ENCODE results near the gene NCOA1.
"Not testable (repeated sequence)": the region's sequence is repeated elsewhere in the genome, so short reads cannot be mapped to it uniquely, and the experiment has no call there.

The NCOA1 gene

GRCh38 chr2:24474053-24474452 lies 17.0 kb upstream of the NCOA1 start:
- no peak for DNase-seq (ENCODE audit: low read depth in 1 of 2, low spot score in 1 of 2)

DNA sequence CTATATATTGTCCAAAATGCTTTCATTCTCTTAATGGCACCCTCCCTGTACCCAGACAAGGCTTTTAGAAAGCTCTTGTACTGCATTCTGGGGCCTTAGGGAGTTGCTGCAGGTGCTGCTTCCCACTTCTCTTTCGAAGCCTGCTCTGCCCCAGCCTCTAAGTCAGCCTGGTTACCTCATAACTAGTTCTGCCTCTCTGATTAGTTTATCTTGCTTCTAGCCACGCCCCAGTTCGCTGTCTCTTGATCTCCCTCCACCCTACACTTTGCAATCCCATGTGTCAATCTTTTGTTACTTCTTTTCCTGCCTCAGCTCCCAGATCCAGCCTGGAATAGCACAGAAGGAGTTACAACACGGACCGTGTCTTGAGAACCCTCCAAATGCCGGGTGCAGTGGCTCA lies 13.8 kb upstream of the NCOA1 start:
- DNase-seq (ENCODE audit: low read depth in 1 of 2, low spot score in 1 of 2): no peak

DNA sequence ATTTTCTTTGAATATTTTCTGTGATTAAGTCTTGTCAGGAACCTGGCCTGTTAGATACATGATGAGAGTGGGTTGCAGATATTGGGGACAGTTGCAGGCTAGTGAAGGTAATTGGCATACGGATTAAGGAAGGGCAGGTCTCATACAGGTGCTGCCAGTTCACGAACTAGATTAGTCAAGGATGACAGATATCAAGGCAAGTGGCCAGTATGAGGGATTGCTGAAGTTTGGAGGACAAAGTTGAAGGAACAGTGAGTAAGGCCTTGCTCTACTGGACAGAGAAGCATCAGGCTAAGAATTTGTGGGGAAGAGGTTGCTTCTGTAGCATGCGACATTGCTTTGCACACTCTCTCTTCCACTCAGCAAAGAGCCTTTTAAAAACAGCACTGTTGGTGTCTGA lies 12.8 kb upstream of the NCOA1 start:
- DNase-seq (ENCODE audit: low read depth in 1 of 2, low spot score in 1 of 2): no peak

GRCh38 chr2:24480245-24480644 lies 10.8 kb upstream of the NCOA1 start:
- DNase-seq (ENCODE audit: low read depth in 1 of 2, low spot score in 1 of 2): no peak

- DNase-seq (ENCODE audit: low read depth in 1 of 2, low spot score in 1 of 2): no peak
Measured at GRCh38 chr2:24482251-24482971, 8.6 kb upstream of the NCOA1 start.

DNA sequence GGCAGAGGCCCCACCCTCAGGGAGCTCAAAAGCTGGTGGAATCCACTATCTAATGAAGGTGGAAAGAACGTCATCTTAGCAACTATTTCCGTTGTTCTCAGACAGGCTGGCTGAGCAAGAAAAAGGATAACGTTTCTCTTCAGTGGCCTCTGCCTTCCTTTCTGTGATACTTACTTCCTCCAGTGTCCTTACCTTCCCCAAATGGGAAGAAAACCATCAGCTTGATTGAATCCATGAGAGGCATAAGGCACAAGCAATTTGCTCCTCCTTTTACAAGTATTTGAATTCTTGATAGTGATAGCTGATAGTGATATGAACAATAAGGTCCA lies 8.1 kb upstream of the NCOA1 start:
- DNase-seq (ENCODE audit: low read depth in 1 of 2, low spot score in 1 of 2): no peak

GRCh38 chr2:24484677-24485076 lies 6.4 kb upstream of the NCOA1 start:
- DNase-seq (ENCODE audit: low read depth in 1 of 2, low spot score in 1 of 2): not testable (repeated sequence)

DNA sequence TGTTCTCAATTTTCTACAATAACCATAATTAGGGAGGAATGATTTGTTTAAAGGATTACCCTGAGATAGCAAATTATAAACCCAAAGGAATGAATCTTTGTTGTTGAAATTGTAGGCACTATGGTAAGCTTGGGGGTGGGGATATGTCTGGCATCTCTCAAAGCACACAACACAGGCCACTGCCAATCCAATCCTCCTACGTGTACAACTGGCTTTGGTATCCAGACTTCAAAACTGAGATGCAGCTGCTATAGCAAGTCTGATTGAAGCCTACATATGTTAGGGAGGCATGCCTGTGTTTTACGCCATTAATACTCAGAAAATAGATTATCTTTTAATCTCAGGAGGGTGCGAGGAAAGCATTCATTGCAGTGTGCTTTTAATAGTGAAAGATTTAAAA lies 5.9 kb upstream of the NCOA1 start:
- no peak for DNase-seq (ENCODE audit: low read depth in 1 of 2, low spot score in 1 of 2)

GRCh38 chr2:24486636-24487205 lies 4.3 kb upstream of the NCOA1 start:
- DNase-seq (ENCODE audit: low read depth in 1 of 2, low spot score in 1 of 2): no peak

DNA sequence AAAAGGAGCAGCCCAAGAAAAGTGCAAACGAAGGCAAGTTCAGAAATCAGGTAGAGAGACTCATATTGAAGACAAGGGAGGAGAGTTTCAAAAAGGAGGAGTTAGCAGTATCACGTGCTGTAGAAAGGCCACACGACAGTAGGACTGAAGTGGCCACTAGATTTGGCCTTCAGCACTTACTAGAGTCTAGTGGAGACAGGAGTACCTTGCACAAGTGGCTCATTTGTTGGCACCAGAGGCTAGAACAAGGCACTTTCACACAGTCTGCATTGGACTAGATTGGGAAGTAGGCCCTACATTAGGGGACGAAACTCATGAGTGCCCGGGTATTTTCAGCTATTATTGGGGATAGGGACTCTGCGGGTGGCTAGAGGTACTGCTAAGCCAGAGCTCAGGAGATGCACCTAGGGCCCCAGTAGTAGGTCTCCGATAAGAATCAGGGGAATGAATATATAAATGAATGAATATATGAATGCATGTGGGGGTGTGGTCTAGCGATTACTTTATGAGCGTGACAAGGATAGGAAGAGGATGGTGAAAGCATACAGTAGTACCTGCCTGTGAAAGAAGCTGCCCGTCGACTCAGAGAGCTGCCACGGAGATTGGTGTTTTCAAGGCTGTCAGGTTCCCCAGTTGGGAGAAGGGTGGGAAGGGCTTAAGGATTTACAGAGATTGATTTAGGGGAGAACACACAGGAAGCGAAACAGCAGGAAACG lies 1.4 kb upstream of the NCOA1 start:
- no peak for DNase-seq (ENCODE audit: low read depth in 1 of 2, low spot score in 1 of 2)

DNA sequence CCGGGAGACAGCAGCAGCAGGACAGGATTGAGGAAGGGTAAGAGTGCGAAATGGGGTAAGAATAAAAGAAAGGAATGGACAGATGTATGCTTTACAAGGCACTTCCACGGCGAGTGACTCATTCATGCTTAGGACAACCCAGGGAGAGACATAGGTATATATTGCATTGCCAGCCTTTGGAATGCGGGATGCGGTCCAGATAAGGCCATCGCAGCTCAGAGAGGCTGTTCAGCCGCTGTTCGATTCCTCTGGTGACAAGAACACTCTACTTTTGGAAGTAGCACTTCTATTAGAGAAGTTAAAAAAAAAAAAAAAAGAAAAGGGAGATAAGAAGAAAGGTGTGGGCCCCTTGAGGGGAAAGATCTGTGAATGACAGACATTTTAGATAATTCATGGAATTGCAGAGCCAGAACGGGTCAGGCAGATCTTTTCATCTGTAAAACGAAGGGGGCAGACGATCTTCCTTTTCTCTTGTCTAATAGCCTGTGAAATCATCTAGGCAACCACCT lies 819 bp upstream of the NCOA1 start:
- DNase-seq (ENCODE audit: low read depth in 1 of 2, low spot score in 1 of 2): no peak

DNA sequence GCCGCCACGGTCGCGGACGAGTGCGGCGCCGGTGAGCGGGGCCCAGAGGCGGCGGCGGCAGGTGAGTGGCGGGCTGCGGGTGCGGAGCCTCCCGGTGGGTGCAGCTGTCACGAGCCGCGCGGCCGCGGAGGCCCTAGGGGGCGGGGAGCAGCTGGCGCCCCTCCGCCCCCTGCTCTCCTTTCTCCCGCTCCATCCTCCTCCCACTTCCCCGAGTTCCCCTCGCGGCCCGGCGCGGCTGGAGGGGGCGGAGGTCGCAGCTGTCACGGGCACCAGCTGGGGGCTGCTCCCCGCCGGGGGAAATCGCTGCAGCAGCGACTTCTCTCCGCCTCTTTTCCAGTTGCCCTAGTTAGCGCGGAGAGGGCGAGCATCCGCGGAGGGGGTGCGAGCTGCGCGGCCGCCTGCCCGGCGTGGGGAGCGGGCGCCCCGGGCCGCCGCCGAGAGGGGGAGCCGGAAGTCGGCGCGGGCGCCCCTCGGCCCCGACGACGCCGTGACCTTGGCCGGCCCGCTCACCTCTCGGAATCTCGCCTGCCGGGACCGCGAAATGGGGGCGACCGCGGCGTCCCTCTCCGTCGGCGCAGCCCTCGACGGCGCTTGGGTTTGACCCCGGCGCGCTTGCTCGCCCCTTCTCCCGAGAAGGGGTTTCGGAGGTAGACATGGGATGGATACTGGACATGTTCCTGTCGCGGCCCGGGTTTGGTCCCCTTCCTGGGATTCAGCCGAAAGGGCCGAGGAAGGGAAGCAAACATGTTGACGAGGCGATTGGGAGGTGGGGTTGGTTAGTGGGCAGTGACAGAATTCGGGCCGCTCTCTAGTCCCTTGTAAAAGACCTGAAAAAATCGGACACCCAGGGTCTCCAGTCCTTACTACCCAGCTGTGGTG lies 727 bp downstream of the NCOA1 start:
- peak; percentile 28 to 46 for DNase-seq (ENCODE audit: low read depth in 1 of 2, low spot score in 1 of 2)

DNA sequence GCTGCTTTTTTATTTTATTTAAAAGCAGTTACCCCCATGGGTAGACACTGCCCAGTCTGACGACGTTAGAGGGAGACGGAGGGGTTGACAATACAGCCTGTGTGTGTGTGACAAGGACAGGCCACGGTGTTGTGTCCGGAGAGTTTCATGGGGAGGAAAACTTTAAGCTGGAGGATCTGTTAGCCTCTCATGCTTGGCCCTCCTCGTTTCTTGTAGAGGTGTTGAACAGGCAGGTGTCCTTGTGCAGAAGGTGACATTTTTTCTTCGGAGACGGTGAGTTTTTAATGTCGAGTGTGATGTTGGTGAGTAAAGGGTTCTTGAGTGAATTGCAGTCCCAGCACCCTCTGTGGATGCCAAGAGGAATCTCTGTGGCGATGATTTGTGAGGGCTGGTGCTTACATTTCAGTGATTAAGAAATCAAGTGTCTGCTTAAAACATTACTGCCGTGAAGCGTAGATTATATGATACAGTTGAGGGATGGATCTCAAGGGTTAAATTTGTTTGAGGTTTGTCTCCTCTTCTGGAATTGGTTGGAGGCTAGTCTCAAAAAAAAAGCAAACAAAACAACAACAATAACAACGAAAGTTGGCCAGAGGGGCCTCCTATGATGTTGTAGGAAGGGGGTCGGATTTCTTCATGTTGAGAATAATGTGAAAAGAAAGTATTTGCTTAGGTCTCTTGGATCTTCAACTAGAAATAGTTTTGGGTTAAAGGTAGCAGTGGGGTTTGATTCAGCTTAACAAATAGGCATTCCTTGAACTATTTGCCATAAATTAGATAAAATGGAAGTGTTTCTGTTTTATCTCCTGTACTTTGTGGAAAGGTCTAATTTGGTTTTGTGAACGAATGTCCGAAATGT lies 1.6 kb downstream of the NCOA1 start:
- DNase-seq (ENCODE audit: low read depth in 1 of 2, low spot score in 1 of 2): no peak

- no peak for DNase-seq (ENCODE audit: low read depth in 1 of 2, low spot score in 1 of 2)
Measured at GRCh38 chr2:24493713-24494112, 2.7 kb downstream of the NCOA1 start.

DNA sequence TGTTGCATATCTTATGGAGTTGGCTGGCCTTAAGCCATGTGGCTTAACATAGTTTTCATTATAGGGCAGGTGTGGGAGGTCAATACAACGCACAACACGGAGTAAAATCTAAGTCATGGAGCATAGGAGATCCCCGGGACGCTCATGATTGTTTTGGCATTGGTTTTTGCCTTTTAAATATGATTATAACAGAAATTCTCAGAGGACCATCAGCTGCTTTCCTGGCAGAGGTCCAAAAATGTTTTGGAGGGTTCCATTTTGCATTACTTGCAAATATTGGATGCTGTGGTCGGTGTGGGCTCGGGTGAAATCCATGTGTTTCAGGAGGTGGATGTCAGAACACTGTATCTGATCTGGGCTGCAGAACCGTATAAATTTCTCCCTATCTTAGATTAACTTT lies 3.4 kb downstream of the NCOA1 start:
- no peak for DNase-seq (ENCODE audit: low read depth in 1 of 2, low spot score in 1 of 2)

DNA sequence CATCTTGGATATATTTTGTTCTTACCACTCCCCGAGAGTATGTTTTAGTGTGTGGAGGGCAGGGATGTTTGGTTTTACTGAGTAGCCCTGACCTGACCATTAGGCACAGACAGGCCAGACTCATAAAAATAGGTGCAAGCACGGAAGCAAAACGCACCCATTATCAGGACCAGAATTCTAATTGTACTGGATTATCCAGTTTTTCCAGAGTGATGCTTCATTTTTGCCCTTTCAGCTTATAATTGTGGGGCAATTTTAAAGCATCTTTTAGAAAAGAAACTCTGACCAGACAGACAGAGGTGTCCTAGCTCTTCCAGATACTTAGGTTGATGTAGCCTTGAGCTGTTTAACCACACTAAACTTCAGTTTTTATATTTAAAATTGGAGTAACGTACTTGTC lies 4.4 kb downstream of the NCOA1 start:
- no peak for DNase-seq (ENCODE audit: low read depth in 1 of 2, low spot score in 1 of 2)

DNA sequence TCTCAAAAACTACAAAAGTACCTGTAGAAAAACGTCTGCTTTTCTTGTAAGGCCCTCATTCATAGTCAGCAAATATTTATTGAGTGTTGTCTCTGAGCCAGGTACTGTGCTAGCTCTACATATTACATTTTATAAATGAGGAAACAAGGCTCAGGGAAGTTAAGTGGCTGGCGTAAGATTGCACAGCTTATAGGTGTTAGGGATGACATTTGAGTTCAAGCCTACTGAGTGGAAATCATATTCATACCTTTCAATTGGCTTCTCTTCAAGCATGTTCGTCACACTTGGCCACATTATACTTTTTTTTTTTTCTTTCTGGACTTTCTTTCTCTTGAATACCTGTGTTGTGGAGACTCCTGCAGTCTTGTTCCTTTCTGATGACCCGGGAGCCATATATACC lies 5.9 kb downstream of the NCOA1 start:
- DNase-seq (ENCODE audit: low read depth in 1 of 2, low spot score in 1 of 2): no peak

DNA sequence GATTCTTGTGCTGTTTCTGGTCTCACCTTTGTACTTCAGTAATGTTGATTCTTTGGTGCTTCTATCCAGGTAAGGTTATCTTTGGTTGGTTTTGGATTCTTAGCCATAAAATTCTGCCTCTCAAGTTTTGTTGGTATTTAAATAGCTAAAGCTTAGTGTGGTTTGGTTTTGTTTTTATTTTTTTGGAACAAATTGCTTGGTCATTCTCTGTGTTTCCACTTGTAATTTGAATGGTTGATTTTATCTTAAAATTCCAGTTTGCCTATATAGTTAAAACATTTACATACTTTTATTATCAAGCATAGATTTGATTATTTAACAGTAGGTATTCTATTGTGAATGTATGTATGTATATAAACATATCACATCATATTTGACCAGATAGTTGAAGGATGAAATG lies 6.6 kb downstream of the NCOA1 start:
- no peak for DNase-seq (ENCODE audit: low read depth in 1 of 2, low spot score in 1 of 2)

GRCh38 chr2:24498121-24498520 lies 7.1 kb downstream of the NCOA1 start:
- no peak for DNase-seq (ENCODE audit: low read depth in 1 of 2, low spot score in 1 of 2)

DNA sequence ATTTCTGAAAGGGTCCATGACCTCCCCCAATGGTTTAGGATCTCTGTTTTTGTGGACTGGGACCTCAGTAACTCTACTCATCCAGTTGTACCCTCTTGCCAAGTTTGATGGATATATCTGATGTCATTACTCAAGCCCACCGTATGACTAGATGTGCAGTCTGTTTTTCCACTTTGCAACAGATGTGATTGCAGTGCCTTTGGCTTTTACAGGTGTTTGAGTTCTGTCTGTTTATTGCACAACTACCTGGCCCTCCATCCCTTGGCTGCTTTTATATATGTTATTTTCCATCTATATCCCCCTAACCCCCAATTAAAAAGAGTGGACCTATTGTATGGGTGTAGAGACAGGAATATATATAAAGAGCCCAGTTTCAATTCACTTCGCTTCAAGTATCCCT lies 10.8 kb downstream of the NCOA1 start:
- DNase-seq (ENCODE audit: low read depth in 1 of 2, low spot score in 1 of 2): no peak
